Measurements from ENCODE around the gene NF1.

NF1 gene

GRCh38 chr17:31425282-31426040 is 330.7 kb downstream of the NF1 start:
- DNase-seq (ENCODE audit: extremely low read depth, low read depth), result no peak
- TF ChIP-seq CTCF (IDR thresholded peaks at IDR 0.05; ENCODE audit: low read depth, low read length), result no peak

All from AG09319 (cell line).